ENCODE results near the gene C10orf105. TPM values are rescaled to one million over a fixed set of nuclear protein-coding genes. Genes with fewer than 3 reads are reported as not detected.

The C10orf105 gene
- polyA plus RNA-seq, 1 donor (not counting 4 experiments of a cell fraction or from before 2014, with no cell fraction given) = not detected

- Histone ChIP-seq H3K36me3 (ENCODE audit: control insufficient read depth in 2 of 2, extremely low read depth in 1 of 2, insufficient read depth in 2 of 2, low read length in 2 of 2) (no peaks in the 10 kb centered on the region), H3K4me2 (ENCODE audit: control insufficient read depth, extremely low read depth, insufficient read depth, low read depth, low read length) (no peak overlapping the region), H3K27ac (ENCODE audit: control insufficient read depth, insufficient read depth, low read length) (no peak overlapping the region), H3K4me1 (ENCODE audit: control insufficient read depth, extremely low read depth, insufficient read depth, low read length) (peaks cover 17% of the 10 kb centered on the region), H3K9ac (ENCODE audit: control insufficient read depth, extremely low read depth, insufficient read depth, low read length) (no peak overlapping the region), H3K79me2 (ENCODE audit: control insufficient read depth, insufficient read depth, low read length) (no peaks in the 10 kb centered on the region), H2AFZ (ENCODE audit: control insufficient read depth, low read length) (no peak overlapping the region), H3K9me3 (ENCODE audit: control insufficient read depth, low read depth, low read length) (no peaks in the 10 kb centered on the region), H4K20me1 (ENCODE audit: control insufficient read depth, extremely low read depth, insufficient read depth, low read length) (no peaks in the 10 kb centered on the region), H3K4me3 (ENCODE audit: control insufficient read depth in 2 of 3, extremely low read depth in 1 of 3, insufficient read depth in 2 of 3, low read depth in 1 of 3, low read length in 3 of 3) (no peak overlapping the region), H3K9me1 (ENCODE audit: control insufficient read depth, extremely low read depth, insufficient read depth, low read length) (no peaks in the 10 kb centered on the region), H3K27me3 (ENCODE audit: control insufficient read depth, extremely low read depth, insufficient read depth, low read length) (no peaks in the 10 kb centered on the region)
- TF ChIP-seq CTCF (optimal IDR thresholded peaks at IDR 0.05 in 1 of 3, IDR thresholded peaks at IDR 0.05 in 1 of 3, conservative IDR thresholded peaks at IDR 0.05 in 1 of 3; ENCODE audit: extremely low read depth in 1 of 3, insufficient read depth in 2 of 3, low read length in 3 of 3) = no peak
- TF ChIP-seq EZH2 (IDR thresholded peaks at IDR 0.05; ENCODE audit: low read length) = no peak
- FAIRE-seq (no peak), DNase-seq (ENCODE audit: low read depth, low spot score) (no peak)
- dilution Hi-C loops (cut with MboI; ENCODE audit: extremely low pct_ligation_motif_present, low sequenced_read_pairs) = no loop called here
Observed at GRCh38 chr10:71715026-71715425, 4.6 kb downstream of the C10orf105 start.

- no peak overlapping the region for H3K4me3 ChIP-seq (ENCODE audit: control insufficient read depth in 2 of 3, extremely low read depth in 1 of 3, insufficient read depth in 2 of 3, low read depth in 1 of 3, low read length in 3 of 3)
- H3K9me1 ChIP-seq (ENCODE audit: control insufficient read depth, extremely low read depth, insufficient read depth, low read length) = no peaks in the 10 kb centered on the region
- DNase-seq (ENCODE audit: low read depth, low spot score) (no peak), FAIRE-seq (no peak)
- TF ChIP-seq CTCF (optimal IDR thresholded peaks at IDR 0.05 in 1 of 3, IDR thresholded peaks at IDR 0.05 in 1 of 3, conservative IDR thresholded peaks at IDR 0.05 in 1 of 3; ENCODE audit: extremely low read depth in 1 of 3, insufficient read depth in 2 of 3, low read length in 3 of 3) (no peak), EZH2 (IDR thresholded peaks at IDR 0.05; ENCODE audit: low read length) (no peak)
- no peaks in the 10 kb centered on the region for H3K79me2 ChIP-seq (ENCODE audit: control insufficient read depth, insufficient read depth, low read length)
- no peaks in the 10 kb centered on the region for H3K9me3 ChIP-seq (ENCODE audit: control insufficient read depth, low read depth, low read length)
- no peaks in the 10 kb centered on the region for H3K27me3 ChIP-seq (ENCODE audit: control insufficient read depth, extremely low read depth, insufficient read depth, low read length)
- no peaks in the 10 kb centered on the region for H3K36me3 ChIP-seq (ENCODE audit: control insufficient read depth in 2 of 2, extremely low read depth in 1 of 2, insufficient read depth in 2 of 2, low read length in 2 of 2)
- H4K20me1 ChIP-seq (ENCODE audit: control insufficient read depth, extremely low read depth, insufficient read depth, low read length) = no peaks in the 10 kb centered on the region
- peaks cover 17% of the 10 kb centered on the region for H3K4me1 ChIP-seq (ENCODE audit: control insufficient read depth, extremely low read depth, insufficient read depth, low read length)
- dilution Hi-C loops (cut with MboI; ENCODE audit: extremely low pct_ligation_motif_present, low sequenced_read_pairs) = no loop called here
- no peak overlapping the region for H3K9ac ChIP-seq (ENCODE audit: control insufficient read depth, extremely low read depth, insufficient read depth, low read length)
- H3K4me2 ChIP-seq (ENCODE audit: control insufficient read depth, extremely low read depth, insufficient read depth, low read depth, low read length) = peak overlapping the region; percentile 14
- no peak overlapping the region for H3K27ac ChIP-seq (ENCODE audit: control insufficient read depth, insufficient read depth, low read length)
- peak overlapping the region; percentile 72 for H2AFZ ChIP-seq (ENCODE audit: control insufficient read depth, low read length)
Observed at GRCh38 chr10:71714592-71714991, 5.0 kb downstream of the C10orf105 start.

Data from keratinocyte (primary cell).